Retina (tissue), 1 donor: ENCODE measurements around the gene MYO1E.
"Not testable (repeated sequence)": the region's sequence is repeated elsewhere in the genome, so short reads cannot be mapped to it uniquely, and the experiment has no call there.

Experiments
- DNase-seq: peaks from one replicate; pipeline ENCODE4 v3.0.0-alpha.2; 2016

Gene MYO1E

DNA sequence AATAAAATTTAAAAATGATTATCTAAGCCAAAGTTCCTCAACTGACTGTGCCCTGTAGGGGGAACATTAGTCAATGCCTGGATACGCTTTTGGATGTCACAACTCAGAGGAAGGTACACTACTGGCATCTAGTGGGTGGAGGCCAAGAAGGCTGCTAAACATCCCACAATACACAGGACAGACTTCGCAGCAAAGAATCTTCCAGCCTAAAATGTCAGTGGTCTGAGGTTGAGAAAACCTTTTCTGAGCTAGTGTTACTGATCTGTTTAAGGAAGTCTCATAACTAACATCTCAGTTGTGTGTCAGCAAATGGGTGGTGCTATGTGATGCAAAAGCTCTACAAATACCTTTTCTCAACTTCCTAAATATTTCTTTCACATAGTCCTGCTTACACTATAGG, 186.9 kb downstream of the MYO1E start:
- no peak for DNase-seq

DNA sequence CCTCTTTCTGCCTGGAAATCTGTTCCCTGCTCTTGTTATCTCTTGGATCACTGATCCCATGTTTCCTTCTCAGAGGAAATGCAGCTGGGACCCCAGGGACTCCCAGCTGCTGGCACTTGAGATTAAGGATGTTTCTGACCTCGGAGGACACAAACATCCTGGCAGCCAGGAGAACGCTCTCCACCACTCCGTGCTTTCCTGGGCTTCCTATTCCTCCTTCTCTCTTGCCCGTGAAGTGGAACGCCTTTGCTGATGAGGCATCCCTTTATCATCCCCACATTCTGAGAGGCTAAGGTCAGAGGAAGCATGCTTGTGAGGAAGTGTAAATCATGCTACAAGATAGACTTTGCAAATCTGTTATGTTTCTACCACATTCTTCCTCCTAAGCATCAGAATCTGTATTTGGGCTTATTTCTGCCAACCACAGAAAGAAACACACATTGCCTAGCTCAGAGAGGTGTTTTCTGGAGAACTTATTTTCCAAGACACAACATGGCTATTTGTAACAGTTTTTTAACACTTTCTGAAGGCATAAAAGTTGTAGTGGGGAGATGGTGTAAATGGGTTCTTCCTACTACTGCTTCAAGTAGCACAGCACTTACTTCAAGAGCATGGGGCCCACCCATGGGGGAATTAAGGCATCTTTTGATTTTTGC, 191.6 kb downstream of the MYO1E start:
- no peak for DNase-seq

DNA sequence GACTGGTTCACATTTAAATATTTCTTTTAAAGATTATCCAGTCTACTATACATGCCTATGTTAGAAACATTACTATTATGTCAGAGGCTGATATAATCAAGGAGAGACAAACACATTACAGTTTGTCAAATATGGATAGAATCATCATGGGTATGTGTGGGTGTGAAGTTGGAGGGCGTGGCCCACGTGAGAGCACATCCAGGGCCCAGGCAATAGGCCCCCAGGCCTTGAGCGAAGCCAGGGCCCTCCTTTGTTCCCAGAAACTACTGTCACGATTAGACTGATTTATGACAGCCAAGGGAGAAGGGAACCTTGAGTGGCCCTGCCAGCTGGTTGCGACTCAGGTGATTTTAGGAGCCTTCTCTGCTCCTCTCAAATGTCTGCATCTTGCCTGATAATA, 193.0 kb downstream of the MYO1E start:
- no peak for DNase-seq

DNA sequence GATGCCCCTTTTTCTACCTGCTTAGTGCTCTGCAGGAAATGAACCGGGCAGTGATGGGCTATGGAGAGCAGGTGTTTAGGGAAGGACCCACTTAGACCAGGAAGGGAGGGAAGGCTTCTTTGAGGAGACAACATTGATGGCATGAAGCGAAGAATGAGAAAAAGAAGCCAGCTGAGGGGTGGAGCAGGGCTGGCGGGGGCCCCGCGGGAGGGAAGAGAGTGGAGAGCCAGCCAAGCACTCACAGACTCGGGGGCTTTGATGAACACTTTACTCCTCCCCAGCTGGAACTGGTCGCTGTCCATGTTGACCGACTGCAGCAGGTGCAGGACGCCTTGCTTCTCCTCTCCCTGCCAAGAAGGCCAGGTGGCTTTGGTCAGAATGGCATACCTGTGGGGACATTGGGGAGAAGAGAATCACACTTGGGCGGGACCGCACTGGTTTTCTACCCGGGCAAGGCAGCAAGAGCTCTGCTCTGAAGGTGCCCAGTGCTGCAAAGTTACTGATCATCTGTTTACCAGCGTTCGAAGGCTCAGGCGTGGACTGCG, 194.4 kb downstream of the MYO1E start:
- DNase-seq = no peak

DNA sequence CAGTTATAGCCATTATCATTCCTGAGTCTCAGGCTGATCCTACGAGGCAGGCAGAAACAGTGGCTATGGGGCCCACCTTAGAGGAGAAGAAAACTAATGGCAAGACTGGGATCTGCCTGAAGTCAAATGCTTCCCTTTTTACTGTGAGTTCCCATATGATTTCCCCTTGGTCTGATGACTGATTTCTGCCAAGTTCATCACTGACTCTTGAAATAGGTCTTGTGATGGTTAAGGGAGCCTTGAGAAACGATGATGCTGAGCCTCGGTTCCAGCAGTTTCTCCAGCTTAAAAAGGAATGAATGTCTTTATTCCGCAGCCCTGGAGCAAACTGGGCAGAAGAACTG, 195.4 kb downstream of the MYO1E start:
- no peak for DNase-seq

DNA sequence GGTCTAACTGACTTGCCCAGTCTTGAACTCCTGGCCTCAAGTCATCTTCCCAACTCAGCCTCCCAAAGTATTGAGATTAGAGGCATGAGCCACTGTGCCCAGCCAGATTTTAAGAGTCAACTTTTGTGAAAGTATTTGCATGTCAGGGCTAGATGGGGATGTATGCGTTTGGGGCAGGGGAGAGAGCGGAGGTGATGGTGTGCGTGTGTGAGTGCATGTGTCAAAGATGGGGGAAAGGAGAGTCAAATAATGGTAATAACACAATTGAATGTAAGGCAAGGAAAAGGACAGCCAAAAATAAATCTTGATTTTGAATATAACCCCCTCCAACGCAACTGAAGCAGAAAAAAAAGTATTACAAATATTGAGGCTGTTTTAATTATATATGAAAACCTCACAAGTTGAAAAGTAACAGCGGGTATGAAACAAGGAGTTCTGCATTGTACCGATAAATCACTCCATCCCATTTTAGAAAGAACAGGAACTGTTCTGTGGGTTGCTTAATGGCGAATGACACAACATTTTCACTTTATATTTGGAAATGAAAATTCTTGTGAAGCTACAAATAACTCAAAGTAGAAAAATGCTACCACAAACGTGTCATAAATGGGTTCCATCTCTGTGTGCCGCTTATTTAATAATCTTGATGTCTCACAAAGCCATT, 195.9 kb downstream of the MYO1E start:
- no peak for DNase-seq

DNA sequence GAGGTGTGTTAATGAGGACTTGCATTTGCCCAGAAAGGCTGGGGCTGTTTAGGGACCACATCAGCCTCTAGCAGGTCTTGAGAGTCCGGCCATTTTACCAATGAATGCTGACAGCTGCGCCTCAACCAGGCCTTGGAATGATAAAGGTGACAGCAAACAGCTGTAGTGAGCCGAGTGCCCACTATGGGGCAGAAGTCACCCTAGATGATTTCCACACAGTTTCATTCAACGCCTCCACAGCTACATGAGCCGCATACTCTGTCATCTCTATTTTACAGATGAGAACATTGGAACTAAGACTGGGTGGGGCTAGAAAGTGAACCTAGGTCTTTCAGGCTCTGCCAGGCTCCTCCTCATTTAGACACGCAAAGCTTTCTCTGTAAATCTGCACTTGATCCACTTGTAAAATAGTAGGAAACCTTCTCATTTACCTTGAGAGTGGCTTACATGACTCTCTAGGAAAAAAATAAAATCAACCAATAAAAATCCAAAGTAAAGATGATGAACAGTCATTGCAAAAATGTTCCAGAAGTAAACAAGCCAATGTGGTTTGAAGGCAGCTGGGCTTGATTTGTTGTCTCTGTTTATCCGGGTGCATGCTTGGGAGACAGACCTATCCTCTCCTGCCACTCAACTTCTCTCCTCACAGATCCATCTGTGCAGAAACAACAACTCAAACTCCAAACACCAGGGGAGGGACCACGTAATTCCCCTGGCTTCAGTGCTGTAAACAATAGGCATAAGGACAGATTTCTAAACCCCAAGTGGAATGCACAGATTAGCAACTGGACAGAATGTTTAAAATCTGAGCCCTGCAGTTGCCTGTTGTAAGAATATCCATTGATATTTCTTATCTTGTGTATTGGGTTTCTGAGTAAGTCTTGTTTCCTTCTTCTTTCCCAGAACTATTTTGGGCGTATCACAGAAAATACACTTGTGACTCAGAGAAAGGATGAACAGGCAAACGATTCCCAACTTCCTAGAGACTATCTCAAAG, 197.5 kb downstream of the MYO1E start:
- DNase-seq = peak; percentile 65

DNA sequence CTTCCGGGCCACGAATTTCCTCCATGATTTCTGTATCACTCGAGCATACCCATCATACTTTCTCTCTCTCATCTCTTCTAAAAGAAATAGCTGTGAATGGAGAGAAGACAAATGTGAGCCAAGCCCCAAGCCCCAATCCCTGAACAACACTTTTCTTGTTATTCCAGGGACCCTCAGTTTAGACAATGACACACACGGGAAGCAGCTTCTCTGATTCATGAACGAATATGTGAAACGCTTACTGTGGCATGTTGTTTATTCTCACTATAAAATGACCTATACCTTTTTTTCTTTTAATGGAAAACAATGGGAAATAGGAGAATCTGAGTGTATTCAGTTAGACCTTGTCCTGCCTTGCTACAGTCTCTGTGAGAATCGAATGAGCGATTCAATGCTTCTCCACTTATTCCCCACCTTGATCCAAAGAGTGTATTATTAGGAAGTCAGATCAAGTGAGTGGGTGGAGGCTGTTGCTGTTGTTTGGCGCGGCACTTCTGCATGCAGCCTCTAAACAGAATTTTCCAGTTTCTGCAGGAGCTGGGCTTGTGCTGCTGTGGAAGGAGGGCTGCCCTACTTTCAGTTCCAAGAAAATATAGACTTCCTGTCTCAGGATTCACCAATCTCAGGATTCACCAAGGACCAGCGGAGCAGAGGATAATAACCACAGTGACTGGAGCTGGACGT, 198.4 kb downstream of the MYO1E start:
- no peak for DNase-seq

DNA sequence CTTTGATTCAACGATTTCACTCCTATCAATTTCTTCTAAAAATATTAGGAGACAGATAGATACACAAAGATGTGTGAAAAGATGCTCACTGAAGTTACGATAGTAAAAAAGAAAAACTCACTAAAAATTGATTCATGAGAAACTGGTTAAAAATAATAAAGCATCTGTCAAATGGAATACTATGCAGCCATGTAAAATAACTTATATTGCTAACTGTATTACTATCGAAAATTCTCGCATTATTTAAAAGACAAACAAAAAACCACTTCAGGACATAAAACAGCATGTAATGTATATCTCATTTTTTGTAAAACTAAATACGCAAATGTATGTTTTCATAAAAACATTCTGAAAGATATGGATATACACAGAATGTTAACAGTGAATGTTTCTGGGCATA, 199.5 kb downstream of the MYO1E start:
- no peak for DNase-seq

DNA sequence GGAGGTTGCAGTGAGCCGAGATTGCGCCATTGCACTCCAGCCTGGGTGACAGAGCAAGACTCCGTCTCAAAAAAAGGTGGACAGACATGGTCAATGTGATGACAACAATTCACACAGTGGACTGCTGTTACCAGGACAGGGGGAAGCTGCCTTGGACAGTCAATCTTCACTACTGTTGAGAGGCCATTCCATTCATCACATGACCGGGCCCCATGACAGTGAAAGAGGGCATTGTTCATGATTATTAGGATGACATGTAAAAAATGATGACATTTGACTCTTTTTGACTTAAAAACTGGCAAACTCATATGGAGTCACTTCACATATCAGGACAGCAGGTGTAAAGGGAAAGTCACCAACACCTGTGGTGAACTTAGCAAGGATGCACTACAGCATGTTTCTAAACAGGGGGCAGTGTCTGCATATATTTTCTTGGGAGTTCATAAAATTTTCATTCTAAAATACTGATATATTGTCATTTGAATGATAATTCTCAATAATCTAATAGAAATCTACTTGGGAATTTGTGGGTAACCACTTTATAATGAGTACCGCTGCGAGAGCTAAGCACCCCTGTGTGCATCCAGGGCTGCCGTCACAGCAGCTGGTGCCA, 200.3 kb downstream of the MYO1E start:
- DNase-seq = no peak

DNA sequence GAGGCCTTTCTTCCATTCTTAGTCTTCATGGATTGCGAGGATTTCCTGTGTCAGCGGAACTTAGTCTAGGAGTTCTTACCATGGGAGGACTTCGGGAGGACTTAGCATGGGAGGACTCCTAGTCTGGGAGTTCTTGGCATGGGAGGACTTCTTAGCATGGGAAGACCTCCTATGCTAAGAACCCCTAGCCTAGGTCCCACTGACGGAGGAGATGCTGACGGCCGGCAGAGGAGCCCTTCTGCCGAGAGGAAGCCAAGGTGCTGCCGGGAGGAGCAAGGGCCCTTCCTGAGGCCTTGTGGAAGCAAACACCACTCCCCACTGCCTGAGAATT, 201.6 kb downstream of the MYO1E start:
- DNase-seq = no peak

DNA sequence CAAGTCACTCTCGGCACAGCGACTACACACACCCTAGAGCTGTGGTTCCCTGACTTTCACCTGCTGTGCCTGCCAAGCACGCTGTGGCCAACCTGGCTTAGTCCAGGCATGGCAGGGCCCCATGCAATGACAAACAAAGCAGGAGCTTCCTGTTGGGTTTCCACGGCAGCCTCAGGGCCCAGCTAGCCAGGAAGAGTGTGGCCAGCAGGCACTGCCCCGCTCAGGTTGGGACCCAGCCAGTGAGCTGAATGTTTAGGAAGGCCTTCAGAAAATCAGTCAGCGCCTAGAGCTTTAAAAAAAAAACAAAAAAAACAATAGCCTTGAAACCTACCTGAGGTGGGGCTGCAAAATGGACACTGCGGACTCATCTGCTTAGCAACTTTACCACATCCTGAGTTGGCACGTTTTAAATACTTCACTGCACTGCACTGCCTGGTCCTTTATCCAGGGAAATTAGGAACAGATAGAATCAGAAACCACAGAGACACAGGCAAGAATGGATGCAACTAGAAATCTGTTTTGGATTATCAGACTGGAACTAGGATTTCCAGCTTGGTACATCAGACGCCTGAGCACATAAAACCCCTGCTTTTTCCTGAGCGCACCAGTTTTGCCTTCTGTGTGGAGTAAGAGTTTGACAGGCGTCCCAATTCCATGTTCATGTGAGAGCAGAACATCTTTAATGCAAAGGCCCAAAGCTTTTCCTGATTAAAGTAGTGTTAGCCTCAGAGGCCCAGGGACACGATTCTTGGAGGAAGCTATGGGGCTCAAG, 202.2 kb downstream of the MYO1E start:
- DNase-seq = no peak

DNA sequence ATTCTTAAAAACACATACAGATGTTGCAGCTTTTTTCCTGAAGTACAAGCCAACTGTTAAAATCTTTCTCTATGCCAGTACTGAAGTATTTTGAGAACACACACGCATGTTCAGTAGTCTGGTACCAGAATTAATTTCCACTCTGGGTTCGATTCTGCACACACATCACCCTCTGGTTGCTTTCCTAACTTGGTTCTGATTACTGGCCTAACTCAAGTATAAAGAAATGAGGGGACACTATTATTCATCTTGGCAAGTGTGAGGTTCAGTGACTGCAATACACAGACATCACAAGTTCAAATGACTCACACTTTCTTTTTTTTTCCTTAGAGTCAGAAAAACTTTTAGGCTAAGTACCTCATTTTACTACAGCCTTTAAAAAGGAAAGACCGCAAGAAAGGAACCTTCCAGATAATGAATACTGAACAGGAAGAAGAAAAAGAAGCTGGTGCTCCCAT, 203.4 kb downstream of the MYO1E start:
- DNase-seq = no peak

DNA sequence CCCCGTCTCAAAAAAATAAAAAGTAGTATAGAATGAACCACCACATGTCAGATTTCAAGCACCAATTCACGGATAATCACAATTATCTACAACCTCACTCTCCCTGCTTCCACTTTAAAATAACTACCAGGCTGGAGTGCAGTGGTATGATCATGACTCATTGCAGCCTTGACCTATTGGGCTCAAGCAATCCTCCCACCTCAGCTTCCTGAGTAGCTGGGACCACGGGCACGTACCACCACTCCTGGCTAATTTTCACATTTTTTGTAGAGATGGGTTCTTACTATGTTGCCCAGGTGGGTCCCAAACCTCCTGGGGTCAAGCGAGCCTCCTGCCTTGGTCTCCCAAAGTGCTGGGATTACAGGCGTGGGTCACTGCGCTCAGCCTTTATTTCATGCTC, 204.1 kb downstream of the MYO1E start:
- DNase-seq = no peak

DNA sequence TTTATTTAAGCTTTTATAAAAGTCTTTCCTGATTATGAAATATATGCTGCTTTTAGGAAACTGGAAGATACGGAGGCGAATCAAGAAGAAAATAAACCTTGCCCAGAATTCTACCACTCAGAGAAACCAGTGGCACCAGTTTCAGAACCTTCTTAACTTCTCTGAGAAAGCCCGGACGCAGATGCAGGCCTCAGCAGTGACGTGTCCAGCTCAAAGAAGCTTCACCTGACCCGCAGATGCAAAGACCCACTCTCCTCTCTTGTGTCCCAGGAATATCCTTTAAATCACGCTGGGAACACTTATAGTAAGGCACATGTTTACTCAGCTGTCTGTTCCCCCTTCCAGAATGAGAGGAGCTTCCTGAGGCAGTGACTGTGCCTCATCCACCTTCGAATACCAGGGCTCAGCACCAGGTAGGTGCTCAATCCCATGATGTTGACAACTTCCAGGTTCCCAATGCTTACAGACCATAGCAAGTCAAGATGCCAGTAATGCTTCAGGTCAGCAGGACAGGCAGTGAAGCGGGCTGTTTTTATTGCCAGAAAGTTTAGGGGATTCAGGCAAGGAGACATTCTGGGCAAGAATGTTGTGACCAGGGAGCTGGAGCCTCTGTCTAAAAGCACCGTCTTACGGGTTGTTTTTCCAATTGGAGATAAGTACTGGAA, 205.9 kb downstream of the MYO1E start:
- no peak for DNase-seq

DNA sequence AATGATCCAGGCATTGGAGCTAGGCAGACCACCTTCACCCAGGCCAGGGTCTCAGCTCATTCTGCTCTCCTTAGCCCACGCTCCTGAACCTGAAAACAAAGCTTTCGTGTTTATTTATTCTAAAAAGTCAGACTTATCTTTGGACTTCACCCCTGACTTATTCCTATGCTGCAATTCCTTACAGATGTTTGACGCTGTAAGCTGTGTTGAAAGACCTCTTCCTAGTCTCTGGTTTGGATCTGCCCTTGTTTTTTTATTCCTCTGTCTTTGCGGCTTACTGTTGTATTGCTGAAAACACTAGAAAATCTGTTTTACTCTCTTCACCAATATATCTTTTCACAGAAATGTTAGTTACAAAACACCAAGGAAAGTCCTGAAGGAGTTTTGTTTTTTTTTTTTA, 206.5 kb downstream of the MYO1E start:
- DNase-seq = no peak

DNA sequence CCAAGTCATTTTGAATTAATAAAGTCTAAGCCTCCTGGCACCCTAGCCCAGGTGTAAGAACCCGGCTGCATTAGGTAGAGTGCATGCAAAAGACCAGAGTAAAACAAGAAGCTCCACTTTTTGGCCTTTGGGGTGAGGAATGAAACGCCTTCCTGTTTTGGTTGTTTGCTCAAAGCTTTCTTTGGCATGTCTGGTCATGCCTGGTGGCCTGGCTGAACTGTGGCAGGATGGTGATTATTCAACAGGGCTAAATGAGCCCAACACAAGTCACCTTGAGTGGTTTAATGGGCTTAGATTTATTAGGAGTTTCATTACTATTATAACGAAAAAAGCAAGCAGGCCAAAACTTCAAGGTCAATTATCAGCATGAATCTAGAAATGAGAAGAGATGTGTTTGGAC, 206.9 kb downstream of the MYO1E start:
- DNase-seq = no peak

DNA sequence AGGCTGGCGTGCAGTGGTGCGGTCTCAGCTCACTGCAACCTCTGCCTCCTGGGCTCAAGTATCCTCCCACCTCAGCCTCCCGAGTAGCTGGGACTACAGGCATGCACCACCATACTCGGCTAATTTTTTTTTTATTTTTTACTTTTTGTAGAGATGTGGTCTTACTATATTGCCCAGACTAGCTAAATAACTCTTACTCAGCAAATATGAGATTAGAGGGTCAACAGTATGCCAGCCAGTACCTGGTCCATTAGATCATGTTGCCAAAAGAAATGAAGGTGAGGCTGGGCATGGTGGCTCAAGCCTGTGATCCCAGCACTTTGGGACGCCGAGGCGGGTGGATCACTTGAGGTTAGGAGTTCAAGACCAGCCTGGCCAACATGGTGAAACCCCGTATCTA, 210.6 kb downstream of the MYO1E start:
- not testable (repeated sequence) for DNase-seq

DNA sequence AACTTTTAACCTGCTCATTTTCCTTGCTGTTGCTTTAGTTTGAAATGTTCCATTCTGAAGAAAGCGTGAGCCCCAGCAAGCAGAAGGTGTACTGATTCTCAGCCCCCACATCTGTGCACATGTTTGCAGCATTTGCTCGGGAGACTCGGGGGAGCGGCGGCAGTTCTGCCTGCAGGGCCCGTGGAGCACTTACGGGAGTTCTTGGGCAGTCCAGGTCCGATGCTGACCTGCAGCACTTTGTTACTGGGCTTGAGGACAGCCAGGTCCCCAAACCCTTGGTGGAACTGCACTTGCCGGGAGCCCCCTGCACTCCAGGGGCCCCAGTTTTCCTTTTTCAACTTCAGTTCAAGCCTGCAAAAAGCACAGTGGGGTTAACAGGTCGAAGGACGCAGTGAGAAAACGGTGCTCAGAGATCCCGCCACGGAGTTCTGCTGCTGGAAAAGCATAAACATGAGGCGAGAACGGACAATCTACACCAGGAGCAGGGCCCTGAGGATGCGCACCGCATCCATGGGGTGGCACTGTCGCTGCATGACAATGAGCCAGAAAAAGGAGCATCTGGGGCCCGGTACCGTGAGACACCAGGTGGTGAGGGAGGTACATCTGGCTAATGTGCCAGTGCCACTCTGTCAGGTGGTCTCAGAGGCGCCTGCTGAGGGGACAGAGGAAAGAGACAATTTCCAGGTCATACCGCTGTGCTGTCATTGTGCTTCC, 211.6 kb downstream of the MYO1E start:
- peak; percentile 36 for DNase-seq

DNA sequence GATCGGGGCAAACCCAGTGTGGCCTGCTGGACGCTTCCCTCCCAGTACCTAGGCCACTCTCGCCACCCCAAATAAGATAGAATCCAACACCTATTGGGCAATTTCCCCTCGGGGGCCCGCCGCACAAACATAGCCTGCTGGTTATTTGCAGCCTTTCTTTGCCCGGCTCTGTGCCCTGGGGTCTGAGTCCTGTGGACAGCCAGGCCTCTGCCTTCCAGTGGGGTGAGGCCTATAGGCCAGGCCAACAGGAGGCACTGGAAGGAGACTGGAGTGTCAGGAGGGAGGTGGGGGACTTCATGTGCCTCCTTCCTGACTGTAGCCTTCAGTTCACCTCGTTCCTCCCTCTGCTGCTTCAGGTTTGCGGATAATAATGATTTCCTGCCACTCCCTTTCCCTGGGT, 213.5 kb downstream of the MYO1E start:
- no peak for DNase-seq

DNA sequence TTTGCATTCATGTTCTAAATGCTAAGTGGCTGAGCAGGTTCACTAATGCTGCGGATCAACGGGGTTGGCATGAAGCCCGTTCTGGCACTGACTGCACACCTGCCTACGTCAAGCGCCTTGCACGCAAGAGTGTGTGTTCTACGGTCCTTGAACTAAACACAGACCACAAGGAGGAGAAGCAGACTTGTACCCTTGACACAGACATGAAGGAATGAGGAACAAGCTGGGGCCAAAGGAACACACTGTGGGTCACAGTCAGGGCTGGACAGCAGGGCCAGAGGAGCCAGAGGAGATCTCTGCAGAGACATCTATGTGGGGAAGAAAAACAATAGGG, 214.0 kb downstream of the MYO1E start:
- DNase-seq = no peak
